HL-60 (cell line): ENCODE results near the gene UQCR11.

Source experiments
- GABPA ChIP-seq: IDR thresholded peaks from 2 replicates; pipeline ENCODE4 v1.6.1; 2012; ENCODE audit warnings: low read depth
- POLR2AphosphoS5 ChIP-seq: IDR thresholded peaks from 2 replicates; pipeline ENCODE4 v1.6.1; 2012; ENCODE audit warnings: low read depth
- REST ChIP-seq: IDR thresholded peaks from 2 replicates; pipeline ENCODE4 v1.6.1; 2012; ENCODE audit warnings: low read depth; ENCODE audit not compliant: insufficient replicate concordance
- SPI1 ChIP-seq: IDR thresholded peaks from 2 replicates; pipeline ENCODE4 v1.6.1; 2012; ENCODE audit warnings: low read depth, mild to moderate bottlenecking, borderline replicate concordance
- TF ChIP-seq, protein P1 (sequence below): IDR thresholded peaks from one replicate; pipeline ENCODE4 v1.5.1; 2011; ENCODE audit warnings: low read length, control low read depth, inconsistent platforms; ENCODE audit not compliant: insufficient read depth

GRCh38 chr19:1620502-1620901, 15.2 kb upstream of the UQCR11 start:
- TF ChIP-seq, protein P1, sequence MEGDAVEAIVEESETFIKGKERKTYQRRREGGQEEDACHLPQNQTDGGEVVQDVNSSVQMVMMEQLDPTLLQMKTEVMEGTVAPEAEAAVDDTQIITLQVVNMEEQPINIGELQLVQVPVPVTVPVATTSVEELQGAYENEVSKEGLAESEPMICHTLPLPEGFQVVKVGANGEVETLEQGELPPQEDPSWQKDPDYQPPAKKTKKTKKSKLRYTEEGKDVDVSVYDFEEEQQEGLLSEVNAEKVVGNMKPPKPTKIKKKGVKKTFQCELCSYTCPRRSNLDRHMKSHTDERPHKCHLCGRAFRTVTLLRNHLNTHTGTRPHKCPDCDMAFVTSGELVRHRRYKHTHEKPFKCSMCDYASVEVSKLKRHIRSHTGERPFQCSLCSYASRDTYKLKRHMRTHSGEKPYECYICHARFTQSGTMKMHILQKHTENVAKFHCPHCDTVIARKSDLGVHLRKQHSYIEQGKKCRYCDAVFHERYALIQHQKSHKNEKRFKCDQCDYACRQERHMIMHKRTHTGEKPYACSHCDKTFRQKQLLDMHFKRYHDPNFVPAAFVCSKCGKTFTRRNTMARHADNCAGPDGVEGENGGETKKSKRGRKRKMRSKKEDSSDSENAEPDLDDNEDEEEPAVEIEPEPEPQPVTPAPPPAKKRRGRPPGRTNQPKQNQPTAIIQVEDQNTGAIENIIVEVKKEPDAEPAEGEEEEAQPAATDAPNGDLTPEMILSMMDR, result no peak
- TF ChIP-seq POLR2AphosphoS5, result no peak
- TF ChIP-seq REST, result no peak
- no peak for TF ChIP-seq SPI1
- TF ChIP-seq GABPA, result no peak
